ENCODE results near the gene MTHFSD. TPM values are rescaled to one million over a fixed set of nuclear protein-coding genes. Genes with fewer than 3 reads are reported as not detected.

Gene MTHFSD
- total and polyA plus RNA-seq, 2 donors (not counting 3 experiments of a cell fraction or from before 2014, with no cell fraction given), result 16.7 to 21.1 TPM

DNA sequence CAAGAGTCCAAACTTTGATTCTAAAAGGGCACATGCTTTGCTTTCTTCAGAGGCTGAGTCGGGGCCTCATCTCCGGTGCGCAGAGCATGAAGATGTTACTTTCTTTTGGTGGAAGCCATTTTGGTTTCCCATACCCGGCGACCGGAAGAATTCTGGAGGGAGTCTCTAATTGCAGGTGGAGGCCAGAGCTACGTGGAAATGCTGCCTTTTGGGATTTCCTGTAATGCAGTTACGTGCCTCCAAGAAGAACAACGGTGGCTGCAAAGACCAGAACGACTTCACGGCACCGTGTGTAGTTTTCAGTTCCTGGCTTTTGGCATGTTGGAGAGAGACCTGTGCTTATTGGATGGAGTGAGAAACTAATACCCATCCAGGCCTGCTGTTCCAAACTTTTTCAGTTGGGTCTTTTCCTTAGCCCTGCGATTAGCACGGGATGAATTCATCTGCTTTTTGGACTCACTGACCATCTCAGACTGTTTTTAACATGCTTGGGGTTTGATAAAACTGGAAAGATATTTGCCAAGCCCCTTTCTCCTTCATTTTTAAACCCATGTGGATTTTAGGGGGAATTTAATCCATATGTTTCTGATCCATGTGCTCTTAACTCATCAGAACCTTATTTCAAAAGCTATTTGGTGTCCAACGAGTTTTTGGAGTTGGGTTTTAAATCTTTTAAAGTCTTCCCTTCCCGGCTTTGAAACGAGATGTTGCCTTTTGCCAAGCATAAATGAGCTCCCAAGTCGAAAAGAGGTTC, 42.3 kb upstream of the MTHFSD start:
- BruUV-seq (replicated peaks), result no TSS peak
- Histone ChIP-seq H3K27ac (ENCODE audit: insufficient read depth, low read depth, low read length) (no peak overlapping the region), H3K36me3 (ENCODE audit: control insufficient read depth in 2 of 2, extremely low read depth in 1 of 2, insufficient read depth in 2 of 2, low read length in 2 of 2) (no peaks in the 10 kb centered on the region), H3K4me2 (ENCODE audit: insufficient read depth, low read length) (no peak overlapping the region), H4K20me1 (replicated peaks; ENCODE audit: control insufficient read depth, extremely low read depth, insufficient read depth, low read length) (no peaks in the 10 kb centered on the region), H3K9ac (replicated peaks; ENCODE audit: extremely low read depth, insufficient read depth, low read length) (no peak overlapping the region), H3K27me3 (ENCODE audit: control insufficient read depth in 2 of 2, insufficient read depth in 2 of 2, low read length in 2 of 2) (no peaks in the 10 kb centered on the region), H2AFZ (ENCODE audit: low read depth, low read length) (no peak overlapping the region), H3K9me3 (replicated peaks; ENCODE audit: control insufficient read depth, insufficient read depth, low read length) (no peaks in the 10 kb centered on the region), H3K4me1 (ENCODE audit: control insufficient read depth, extremely low read depth, insufficient read depth, low read length) (peaks cover 7% of the 10 kb centered on the region), H3K79me2 (ENCODE audit: control insufficient read depth, insufficient read depth, low read length) (no peaks in the 10 kb centered on the region), H3K4me3 (replicated peaks in 1 of 3; ENCODE audit: insufficient read depth in 1 of 3, low read depth in 1 of 3, low read length in 3 of 3) (no peak overlapping the region), H3K9me1 (replicated peaks; ENCODE audit: control insufficient read depth, extremely low read depth, insufficient read depth, low read length) (no peaks in the 10 kb centered on the region)
- intact Hi-C loops (cut with micrococcal nuclease) (no loop called here), dilution Hi-C loops (cut with MboI; ENCODE audit: extremely low pct_ligation_motif_present, low sequenced_read_pairs) (no loop called here)
- no peak for DNase-seq (ENCODE audit: low read depth, low spot score)
- no peak for FAIRE-seq
- ChIA-PET CTCF (no interaction called here), POLR2A (no interaction called here)
- no peak for TF ChIP-seq MYC (IDR thresholded peaks at IDR 0.05; ENCODE audit: low read depth, low read length)
- TF ChIP-seq, protein P1, sequence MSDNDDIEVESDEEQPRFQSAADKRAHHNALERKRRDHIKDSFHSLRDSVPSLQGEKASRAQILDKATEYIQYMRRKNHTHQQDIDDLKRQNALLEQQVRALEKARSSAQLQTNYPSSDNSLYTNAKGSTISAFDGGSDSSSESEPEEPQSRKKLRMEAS (IDR thresholded peaks at IDR 0.05; ENCODE audit: insufficient read depth, insufficient read length), result no peak
- no peak for TF ChIP-seq EZH2 (IDR thresholded peaks at IDR 0.05; ENCODE audit: borderline replicate concordance, low read depth, low read length, severe bottlenecking)
- TF ChIP-seq JUN (IDR thresholded peaks at IDR 0.05; ENCODE audit: borderline replicate concordance, insufficient read depth, insufficient read length, low read depth), result no peak
- no peak for TF ChIP-seq CTCF (IDR thresholded peaks at IDR 0.05; ENCODE audit: extremely low read depth in 1 of 2, insufficient read depth in 1 of 2, low read depth in 1 of 2, low read length in 2 of 2)
- TF ChIP-seq POLR2A (IDR thresholded peaks at IDR 0.05; ENCODE audit: low read depth, low read length), result no peak
- no peak for TF ChIP-seq FOS (IDR thresholded peaks at IDR 0.05; ENCODE audit: borderline replicate concordance, insufficient read depth, low read length)
- no peak for TF ChIP-seq GATA2 (IDR thresholded peaks at IDR 0.05; ENCODE audit: insufficient read depth, insufficient read length, low read depth, low read length)
- no peak for TF ChIP-seq POLR2AphosphoS5 (IDR thresholded peaks at IDR 0.05; ENCODE audit: insufficient read depth, low read depth, low read length)
